AG09309 (cell line): ENCODE measurements around the gene IGFBP1.
A peak's percentile ranks its signal among the peaks of the same experiment; 100 is the strongest.

ENCODE experiments used
- DNase-seq: peaks from one replicate; pipeline ENCODE4 v3.0.0-alpha.2; 2010; ENCODE audit warnings: low read depth
- H3K4me3 ChIP-seq: 2 replicates; pipeline ENCODE4 v1.5.1; 2011; ENCODE audit warnings: mild to moderate bottlenecking, low read depth, low read length, moderate library complexity; ENCODE audit not compliant: control insufficient read depth
- CTCF ChIP-seq: IDR thresholded peaks from 2 replicates; pipeline ENCODE4 v1.5.1; 2011; ENCODE audit warnings: mild to moderate bottlenecking, low read depth, low read length, inconsistent platforms; ENCODE audit not compliant: insufficient read depth, control insufficient read depth; ENCODE audit errors: missing control alignments

Gene IGFBP1

GRCh38 chr7:45890902-45891461 lies 2.7 kb downstream of the IGFBP1 start:
- peak; percentile 58 for TF ChIP-seq CTCF
- H3K4me3 ChIP-seq: no peak overlapping the region
- no peak for DNase-seq

- DNase-seq: no peak
- TF ChIP-seq CTCF: no peak
- no peak overlapping the region for H3K4me3 ChIP-seq
Measured at GRCh38 chr7:45891462-45892402, 3.4 kb downstream of the IGFBP1 start.

- no peak for TF ChIP-seq CTCF
- DNase-seq: no peak
- H3K4me3 ChIP-seq: no peak overlapping the region
Measured at GRCh38 chr7:45892407-45893035, 4.2 kb downstream of the IGFBP1 start.

- H3K4me3 ChIP-seq: no peak overlapping the region
- TF ChIP-seq CTCF: no peak
- no peak for DNase-seq
Measured at GRCh38 chr7:45893374-45893995, 5.2 kb downstream of the IGFBP1 start.

GRCh38 chr7:45893996-45894664 lies 5.8 kb downstream of the IGFBP1 start:
- TF ChIP-seq CTCF: no peak
- no peak for DNase-seq
- H3K4me3 ChIP-seq: no peak overlapping the region

GRCh38 chr7:45894665-45895062 lies 6.4 kb downstream of the IGFBP1 start:
- no peak overlapping the region for H3K4me3 ChIP-seq
- no peak for TF ChIP-seq CTCF
- no peak for DNase-seq
